Right renal cortex interstitium (tissue), 3 donors: Measurements from ENCODE around the gene RASL10B. TPM values are rescaled to one million over a fixed set of nuclear protein-coding genes. Genes with fewer than 3 reads are reported as not detected.

Experiments used
- DNase-seq, 3 donors: peaks; one replicate each; pipeline ENCODE4 v3.0.0-alpha.2; 2013; ENCODE audit warnings: low read depth in 3 of 3, low spot score in 2 of 3
- polyA plus RNA-seq, 3 donors: library from polyadenylated mRNA; unstranded; fragments of 120-200 nt; gene quantifications; one replicate each; pipeline ENCODE4 v1.2.1, GENCODE V29; 2013; ENCODE audit not compliant: insufficient read length in 3 of 3

The RASL10B gene
- polyA plus RNA-seq, 3 donors, result 10.2 to 12.9 (median 11.2) TPM

DNA sequence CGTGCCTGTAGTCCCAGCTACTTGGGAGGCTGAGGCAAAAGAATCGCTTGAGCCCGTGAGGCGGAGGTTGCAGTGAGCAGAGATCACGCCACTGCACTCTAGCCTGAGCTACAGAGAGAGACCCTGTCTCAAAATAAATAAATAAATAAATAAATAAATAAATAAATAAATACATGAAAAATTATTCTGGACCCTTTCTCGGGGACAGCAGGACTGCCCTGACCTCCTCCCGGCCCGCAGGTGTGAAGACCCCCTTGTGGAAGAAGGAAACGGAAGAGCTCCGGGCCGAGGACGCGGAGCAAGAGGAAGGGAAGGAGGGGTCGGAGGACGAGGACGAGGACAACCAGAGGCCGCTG is 32.3 kb downstream of the RASL10B start:
- no peak for DNase-seq

DNA sequence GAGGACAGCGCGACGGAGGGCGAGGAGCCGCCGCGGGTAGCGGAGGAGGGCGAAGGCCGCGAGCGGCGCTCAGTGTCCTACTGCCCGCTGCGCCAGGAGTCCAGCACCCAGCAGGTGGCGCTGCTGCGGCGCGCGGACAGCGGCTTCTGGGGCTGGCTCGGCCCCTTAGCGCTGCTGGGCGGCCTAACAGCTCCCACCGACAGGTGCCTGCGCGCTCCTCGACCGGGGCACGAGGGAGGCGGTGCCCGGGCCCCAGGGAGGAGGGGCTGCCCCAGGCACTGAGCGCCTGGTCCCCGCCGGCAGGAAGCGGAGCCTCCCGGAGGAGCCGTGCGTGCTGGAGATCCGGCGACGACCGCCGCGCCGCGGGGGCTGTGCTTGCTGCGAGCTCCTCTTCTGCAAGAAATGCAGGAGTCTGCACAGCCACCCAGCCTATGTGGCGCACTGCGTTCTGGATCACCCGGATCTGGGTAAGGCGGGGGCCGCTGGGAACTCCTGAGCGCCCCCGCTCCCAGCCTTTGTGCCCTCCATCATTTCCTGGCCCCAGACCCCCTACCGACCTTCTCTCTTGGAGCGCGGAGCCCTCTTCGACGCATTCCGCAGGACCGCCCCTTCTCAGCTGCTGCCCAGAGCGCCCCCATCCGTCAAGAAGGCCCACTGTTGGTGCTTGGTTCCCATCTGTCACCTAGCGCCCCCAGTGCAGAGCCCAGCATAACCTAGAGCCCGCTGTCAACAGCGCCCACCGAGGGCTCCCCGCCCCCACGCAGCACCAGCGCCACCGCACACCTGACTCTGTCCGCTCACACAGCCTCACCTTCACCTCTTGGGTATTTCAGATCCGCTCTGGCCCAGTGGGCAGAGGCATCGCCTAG is 32.9 kb downstream of the RASL10B start:
- peak; percentile 74 to 85 (median 78) for DNase-seq

DNA sequence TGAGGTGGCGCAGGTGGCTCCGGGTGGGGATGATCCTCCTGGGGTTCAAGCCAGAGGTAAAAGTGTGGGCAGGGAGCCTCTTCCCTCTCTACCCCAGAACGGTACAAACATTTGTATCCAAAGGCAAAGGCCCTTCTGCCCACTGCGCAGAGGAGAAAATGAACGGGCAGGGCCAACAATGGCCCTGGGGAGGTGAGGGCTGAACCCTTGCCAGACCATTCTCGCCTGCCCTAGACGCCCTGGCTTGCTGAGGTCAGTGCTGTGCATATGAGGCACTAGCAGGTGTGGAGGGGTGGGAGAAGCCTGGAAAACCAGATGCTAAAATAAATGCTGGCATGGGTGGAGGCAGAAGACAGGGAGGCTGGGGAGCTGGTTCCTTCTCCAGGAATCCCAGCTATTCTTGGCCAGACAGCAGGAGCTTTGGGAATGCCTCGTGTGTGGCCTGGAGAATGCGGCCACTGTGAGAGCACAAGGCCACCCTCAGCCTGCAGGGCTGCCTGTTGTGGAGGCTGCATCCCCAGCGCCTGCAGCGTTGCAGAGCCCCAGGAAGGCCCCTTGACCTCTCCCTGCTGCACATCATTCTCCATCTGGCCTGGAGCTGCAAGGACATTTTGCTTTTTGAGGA is 33.8 kb downstream of the RASL10B start:
- no peak for DNase-seq

DNA sequence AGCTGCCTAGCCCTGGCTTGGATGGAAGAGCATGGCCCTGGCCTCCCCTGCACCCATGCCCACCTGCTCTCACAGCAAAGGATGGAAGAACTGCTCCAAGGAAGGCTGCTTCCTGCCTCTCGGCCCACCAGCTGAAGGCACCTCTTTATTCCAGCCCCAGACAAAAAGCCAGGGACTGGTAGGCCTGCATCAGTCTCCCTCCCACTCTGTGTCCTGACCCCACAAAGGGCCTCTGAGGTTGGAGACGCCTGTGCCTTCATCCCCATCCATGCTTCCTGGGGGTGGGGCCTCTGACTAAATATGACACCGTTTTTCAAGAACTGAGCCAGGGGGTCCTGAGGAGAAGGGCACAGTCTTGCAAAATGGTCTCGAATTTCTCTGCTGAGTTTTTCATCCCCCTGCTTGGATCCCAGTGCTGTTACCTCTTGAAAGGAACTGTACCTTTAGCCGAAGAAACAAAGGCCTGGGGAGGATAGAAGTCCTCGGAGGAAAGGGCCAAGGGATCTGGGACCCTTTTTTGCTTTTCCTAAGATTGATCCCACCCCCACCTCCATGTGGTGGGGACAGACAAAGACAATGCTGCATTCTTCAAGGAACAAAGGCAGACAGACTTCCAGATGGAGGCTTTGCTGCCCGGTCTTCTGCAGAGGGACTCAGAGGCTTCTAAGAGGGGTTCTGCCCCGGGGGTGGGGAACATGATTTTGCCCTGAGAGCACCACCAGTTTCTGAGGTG is 34.5 kb downstream of the RASL10B start:
- DNase-seq, result no peak

DNA sequence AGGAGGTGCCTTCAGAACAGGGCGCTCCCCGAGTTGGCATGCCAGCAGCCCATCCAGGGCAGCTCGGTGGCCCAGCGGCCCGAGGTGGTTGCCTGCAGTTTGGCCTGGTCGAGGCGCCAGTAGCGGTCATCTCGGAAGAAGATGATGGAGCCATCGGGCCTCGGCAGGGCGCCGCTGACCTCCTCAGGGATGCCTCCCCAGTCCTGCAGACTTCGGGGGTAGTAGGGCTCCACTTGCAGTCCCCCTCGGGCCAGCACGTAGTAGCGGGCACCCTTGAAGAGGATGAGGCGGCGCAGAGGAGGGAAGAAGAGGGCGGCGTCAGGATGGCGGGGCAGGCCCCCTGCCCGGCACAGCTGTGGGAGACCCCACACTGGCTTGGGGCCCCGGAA is 35.0 kb downstream of the RASL10B start:
- no peak for DNase-seq

DNA sequence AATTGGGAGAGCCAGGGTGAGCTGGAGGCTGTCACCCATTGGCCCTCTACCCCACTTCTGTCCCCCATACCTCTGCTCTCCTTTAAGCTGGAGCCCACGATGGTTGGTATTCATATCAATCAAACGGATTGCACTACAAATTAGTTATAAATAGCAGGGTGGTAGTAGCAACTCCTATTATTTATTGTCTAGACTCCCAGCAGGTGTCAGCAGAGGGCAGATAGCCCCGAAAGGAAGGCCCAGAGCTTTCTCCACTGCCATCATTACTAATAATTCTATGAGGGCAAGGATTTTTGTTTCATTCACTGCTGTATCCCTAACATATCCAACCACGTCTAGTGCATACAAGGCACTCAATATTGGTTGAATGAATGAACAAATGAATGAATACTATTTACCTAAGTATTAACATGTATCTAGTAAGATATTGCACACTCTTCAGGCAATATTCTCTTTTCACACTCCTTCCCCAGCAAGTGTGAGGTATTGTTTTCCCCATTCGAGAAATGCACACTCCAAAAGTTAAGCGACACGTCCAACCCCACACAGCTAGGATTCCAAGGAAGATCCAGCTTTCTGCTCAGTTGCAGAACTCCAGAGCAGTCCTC is 35.6 kb downstream of the RASL10B start:
- no peak for DNase-seq

DNA sequence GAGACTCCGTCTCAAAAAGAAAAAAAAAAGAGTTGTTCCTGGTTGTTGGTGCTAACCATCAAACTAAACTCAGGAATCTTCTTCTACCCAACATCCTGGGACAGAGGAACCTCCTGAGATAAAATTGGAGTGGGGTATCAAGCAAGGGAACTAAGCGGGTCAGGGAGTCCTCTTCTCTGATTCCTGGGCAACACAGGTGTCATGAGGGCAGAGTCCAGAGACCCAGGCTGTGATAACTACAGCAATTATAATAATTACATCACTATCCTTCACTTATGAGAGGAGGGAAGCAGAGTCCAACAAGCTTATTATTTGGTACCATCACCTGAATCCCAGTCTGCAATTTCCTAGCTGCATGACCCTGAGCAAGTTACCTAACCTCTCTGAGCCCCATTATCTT is 37.4 kb downstream of the RASL10B start:
- DNase-seq, result no peak

DNA sequence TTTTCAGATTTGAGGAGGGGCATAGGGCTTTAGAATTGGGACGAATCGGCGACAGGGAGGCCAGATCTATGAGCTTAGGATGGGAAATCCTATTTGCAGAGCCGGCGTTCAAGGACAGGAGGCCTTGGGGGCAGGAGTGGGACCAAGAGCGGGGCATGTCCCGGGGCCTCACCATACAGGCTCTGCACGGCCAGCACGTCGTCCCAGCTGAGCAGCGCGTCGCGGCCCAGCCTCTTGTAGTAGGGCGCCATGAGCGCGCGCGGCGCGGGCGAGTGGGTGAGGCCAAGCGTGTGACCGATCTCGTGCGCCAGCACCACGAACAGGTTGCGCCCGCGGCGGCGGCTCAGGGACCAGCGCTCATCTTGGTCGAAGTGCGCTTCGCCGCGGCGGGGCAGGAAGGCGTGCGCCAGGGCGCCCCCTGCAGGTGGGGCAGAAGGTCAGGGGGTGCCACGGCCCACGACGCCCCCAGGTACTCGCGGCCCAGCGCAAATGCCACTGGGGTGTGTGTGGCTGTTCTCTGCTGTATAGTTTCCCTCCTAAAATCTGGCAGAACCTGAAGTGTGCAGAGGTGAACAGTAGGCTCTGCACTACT is 38.6 kb downstream of the RASL10B start:
- DNase-seq, result no peak

DNA sequence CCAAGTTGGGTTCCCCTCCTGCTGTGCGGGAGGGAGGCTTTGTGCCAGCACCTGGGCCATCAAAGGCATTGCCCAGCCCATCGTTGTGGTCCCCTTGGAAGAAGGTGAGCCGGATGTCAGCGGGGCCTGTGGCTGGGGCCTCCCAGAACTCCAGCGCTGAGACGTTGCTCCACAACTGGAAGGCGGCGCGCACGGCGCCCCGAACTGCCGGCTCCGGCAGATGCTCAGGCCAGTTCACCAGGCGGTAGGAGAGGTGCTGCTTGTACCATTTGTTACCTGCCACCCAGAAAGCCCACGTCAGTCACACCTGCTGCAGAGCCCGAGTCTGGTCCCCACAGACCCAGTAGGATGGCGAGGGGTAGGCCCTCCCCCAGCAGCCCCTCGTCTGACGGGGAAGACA is 41.7 kb downstream of the RASL10B start:
- DNase-seq, result no peak

DNA sequence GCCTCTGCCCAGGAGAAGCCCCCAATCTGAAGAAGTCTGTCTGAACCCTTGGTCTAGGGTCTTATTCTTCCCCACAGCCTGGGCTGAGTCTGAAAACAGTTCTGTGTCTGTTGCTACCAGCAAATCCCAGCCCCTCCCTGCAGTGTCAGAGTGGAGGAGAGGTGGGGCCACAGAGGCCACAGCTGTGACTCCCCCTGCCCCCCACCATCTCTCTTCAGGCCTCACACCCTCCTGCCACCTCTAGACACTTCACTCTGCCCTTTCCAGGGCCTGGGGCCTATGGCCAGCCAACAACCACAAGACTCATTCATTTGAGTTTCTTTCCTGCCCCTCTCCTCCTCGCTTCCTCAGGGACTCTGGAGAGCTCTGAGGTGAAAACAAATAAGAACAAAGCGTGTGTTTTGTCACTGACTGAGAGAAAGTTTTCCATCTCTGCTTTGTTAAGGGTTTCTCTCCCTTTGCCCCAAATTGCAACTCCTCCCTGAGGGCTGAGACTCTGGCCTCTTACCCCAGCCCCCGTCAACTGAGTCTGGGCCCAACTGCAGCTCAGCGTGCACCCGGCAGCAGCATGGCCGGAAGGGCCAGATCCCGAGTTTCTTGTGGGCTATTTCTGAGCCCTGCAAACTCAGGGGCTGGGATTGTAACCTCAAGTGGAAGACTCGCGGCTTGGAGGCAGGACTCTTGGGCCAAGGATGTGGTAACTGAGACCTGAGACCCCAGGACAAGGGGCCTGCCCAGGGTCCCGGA is 42.4 kb downstream of the RASL10B start:
- no peak for DNase-seq

DNA sequence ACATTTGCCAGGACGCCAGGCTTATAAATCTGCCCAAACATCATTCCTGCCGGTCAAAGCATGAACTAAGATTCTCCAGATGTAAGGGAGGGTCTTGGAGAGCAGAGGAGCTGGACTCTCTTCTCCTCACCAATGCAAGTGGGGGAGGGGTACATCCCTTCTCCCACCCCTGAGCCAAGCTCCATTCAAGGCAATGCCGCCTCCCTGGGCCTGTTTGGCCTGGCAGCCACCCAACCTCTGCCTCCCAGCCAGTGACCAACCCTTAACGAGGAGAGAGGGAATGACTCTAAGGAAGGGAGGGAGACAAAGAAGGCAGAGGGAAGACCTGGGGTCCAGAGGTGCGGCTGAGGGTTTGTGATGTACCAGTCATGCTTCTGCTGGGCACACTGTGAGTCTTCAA is 43.1 kb downstream of the RASL10B start:
- DNase-seq, result no peak

DNA sequence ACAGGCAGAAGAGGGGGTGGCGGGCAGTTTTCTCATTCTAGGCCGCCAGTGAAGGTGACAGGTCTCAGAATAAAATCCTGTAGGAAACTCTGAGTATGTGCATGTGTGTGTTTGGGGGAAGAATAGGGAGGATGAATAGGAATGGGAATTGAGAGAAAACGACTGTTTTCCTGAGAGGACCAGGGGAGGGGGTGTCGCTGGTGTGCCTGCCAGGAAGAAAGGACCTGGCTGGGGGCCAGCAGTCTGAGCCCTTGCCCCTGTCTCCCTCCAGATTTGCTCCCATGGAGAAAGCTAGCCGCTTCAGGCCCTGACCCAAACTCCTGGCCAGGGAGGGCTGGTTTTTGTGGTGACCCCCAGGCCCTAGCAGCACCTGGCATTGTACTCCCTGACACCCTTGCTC is 43.6 kb downstream of the RASL10B start:
- DNase-seq, result no peak

DNA sequence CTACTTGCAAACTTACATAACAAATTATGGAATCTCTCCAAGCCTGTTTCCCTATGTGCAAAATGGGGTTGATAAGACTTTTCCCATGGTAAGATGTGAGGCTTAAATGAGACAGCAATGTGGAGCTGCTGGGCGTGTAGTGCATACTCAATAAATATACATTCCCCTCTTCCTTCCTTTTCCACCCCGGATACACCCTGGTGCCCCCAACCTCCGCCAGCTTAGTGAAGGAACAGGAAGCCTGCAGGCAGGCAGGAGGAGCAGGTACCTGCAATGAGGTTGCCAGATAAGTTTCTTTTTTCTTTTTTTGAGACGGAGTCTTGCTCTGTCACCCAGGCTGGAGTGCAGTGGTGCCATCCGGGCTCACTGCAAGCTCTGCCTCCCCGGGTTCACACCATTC is 44.1 kb downstream of the RASL10B start:
- DNase-seq, result no peak

DNA sequence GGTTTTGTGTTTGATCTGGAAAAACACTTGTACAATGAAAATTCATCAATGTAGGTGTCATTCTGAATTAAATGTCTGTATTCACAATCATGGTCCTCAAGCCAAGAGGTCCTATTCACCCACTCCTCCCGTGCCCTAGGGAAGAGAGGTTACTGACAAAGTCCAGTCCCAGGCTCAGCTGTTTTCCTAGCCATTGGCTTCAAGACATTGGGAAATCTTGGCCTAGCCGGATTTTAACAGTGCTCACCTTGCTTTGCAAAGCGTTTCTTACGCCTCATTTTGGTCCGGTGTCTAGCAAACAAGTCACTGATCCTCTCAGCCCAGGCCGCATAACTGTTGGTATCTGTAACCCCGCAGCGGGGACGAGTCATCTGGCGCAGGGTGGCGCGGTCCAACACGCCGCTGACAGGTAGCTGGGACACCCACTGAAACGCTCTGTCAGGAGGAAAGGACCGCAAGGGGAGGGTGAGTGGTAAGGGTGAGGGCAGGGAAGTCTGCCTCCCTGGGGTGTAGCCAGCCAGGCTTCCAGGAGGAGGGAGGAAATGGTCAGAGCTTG is 47.3 kb downstream of the RASL10B start:
- no peak for DNase-seq

DNA sequence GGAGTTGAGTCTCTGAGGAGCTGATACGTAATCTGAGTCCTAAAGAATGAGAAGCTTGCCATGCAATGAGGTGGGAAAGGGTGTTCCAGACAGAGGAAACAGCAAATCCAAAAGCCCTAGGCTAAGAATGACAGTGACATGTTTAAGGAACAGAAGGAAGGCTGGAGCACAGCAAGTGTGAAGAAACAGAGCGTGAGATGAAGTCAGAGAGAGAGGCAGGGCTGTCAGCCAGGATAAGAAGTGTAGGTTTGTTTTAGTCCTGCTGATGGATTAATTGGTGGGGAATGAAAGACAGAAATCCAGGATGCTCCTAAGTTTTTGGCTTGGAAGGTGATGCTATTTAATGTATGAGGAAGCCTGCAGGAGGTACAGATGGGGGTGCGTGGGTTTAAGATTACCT is 49.5 kb downstream of the RASL10B start:
- no peak for DNase-seq

DNA sequence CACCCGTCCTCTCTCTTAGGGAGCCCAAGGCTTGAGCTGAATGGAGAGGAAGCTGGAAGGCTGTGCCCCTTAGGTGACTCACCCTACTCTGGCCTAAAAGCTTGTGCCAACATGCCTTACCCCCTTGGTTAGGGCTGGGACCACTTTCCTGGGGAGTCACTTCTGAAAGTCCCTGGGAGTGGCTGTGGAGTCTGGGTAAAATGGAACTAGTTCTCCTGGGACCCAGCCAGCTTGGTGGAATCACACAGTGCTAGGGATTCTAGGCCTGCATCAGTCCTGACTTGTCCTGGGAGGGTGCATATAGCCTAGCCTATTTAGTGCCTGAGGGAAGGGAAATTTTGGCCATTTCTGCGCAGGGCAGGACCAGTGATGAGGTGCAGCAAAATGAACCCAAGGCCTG is 53.5 kb downstream of the RASL10B start:
- DNase-seq, result no peak

DNA sequence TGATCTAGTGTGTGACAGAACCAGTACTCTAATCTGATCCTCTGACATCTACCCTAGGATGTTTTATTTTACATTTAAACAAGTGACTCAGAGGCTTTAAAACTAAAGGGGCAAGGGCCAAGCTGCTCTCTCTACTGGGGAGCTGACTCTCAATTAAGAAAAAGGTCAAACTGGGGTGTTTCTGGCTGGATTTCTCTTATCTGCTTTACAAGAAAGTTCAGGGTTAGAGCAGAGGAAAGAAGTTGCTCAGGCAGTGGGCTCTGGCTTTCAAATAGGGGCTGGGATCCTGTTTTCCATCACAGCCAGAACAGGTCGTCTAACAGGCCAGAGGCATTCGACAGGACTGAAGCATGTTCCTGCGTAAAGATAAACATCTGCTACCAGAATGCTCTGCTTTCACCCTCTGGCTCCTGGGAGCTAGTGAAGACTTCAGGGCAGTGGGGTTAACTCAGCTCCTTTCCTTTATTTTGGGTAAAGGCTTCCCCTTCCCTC is 55.5 kb downstream of the RASL10B start:
- no peak for DNase-seq

DNA sequence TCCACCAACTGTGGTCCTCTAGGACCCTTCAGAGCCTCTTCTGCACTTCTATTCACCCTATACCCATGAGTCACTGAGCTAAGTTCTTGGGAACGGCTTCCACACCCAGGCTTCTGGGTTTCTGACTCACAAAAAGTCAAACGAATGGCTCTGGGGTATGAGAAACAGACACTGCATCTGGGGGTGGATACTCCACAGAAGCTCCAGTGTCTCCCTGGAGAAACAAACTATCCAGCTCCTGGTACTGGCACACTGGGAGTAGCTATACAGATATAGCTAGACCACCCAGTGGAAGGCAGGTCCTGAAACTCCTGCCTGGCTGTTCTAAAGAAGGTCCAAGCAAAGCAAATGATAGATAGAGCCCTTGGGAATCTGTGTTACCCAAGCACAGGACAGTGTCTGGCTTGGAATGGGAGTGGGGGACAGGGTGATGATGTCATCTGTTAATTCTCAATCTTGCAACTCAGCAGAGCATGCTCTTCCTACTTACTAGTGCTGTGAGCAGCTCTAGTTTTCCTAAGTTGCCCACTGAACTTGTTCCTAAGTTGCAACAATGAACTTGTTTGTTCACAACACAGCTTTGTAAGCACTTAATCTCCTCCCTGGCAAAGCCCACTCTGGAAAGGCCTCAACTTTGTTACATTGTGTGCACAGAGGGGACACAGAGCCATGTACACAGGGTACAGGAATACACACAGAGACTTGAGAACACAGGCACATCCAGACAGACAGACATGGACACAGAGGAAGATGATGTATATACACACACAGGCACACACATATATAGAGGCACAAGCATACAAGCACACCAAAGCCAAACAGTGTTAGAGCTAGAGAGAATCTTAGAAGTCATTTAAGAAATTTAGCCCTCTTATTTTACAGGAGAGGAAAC is 57.3 kb downstream of the RASL10B start:
- no peak for DNase-seq

DNA sequence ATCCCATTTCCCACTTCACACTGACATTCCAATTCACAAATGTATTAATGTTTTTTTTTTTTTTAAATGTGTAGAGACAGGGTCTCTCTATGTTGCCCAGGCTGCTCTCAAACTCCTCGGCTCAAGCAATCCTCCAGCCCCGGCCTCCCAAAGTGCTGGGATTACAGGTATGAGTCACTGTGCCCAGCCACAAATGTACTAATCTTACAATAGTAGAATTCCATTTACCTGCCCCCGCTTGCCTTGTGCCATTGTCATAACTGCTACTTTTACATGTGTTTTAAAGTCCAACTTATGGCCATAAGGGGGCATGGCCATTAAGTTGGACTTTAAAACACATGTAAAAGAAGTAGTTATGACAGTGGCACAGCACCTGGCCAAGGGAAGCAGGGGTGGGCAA is 59.4 kb downstream of the RASL10B start:
- no peak for DNase-seq
